Loucy (cell line): Measurements from ENCODE around the gene SLC9A2.
A peak's percentile ranks its signal among the peaks of the same experiment; 100 is the strongest.

ENCODE experiments used
- H2AFZ ChIP-seq: fragments of 200-600 bp; sonication (generic); 2 replicates; pipeline ENCODE4 v1.6.0; 2016; ENCODE audit warnings: antibody characterized with exemption, mild to moderate bottlenecking, low read length, moderate library complexity
- H3F3A ChIP-seq: fragments of 200-600 bp; 2 replicates; pipeline ENCODE4 v1.6.0; 2016; ENCODE audit warnings: antibody characterized with exemption, low read depth, mild to moderate bottlenecking
- H3K27me3 ChIP-seq: fragments of 200-600 bp; sonication (generic); 2 replicates; pipeline ENCODE4 v1.6.1; 2014; ENCODE audit warnings: low read length, mild to moderate bottlenecking; ENCODE audit not compliant: insufficient read depth, poor library complexity, severe bottlenecking
- H3K36me3 ChIP-seq: fragments of 200-600 bp; sonication (generic); 2 replicates; pipeline ENCODE4 v1.6.1; 2016; ENCODE audit warnings: low read length; ENCODE audit not compliant: insufficient read depth
- H3K4me1 ChIP-seq: fragments of 200-600 bp; sonication (generic); 2 replicates; pipeline ENCODE4 v1.5.1; 2014; ENCODE audit warnings: low read length, mild to moderate bottlenecking; ENCODE audit not compliant: insufficient read depth, poor library complexity, severe bottlenecking
- H3K4me2 ChIP-seq: fragments of 200-600 bp; sonication (generic); 2 replicates; pipeline ENCODE4 v1.6.0; 2014; ENCODE audit warnings: antibody characterized with exemption, low read length, low read depth, mild to moderate bottlenecking; ENCODE audit not compliant: poor library complexity, severe bottlenecking
- H3K4me3 ChIP-seq: fragments of 200-600 bp; sonication (generic); 2 replicates; pipeline ENCODE4 v1.5.1; 2014; ENCODE audit warnings: low read length, mild to moderate bottlenecking, mixed read lengths; ENCODE audit not compliant: poor library complexity, severe bottlenecking
- H3K79me2 ChIP-seq: fragments of 200-600 bp; sonication (generic); 2 replicates; pipeline ENCODE4 v1.6.1; 2014; ENCODE audit warnings: low read length; ENCODE audit not compliant: insufficient read depth
- H3K9ac ChIP-seq: fragments of 200-600 bp; sonication (generic); 2 replicates; pipeline ENCODE4 v1.6.0; 2014; ENCODE audit warnings: mild to moderate bottlenecking, low read depth, low read length, moderate library complexity; ENCODE audit not compliant: poor library complexity, severe bottlenecking
- H3K9me2 ChIP-seq: fragments of 200-600 bp; sonication (generic); replicated peaks from 2 replicates; pipeline ENCODE4 v1.6.1; 2016; ENCODE audit warnings: low read depth, low read length, mixed read lengths
- H3K9me3 ChIP-seq: fragments of 200-600 bp; sonication (generic); 2 replicates; pipeline ENCODE4 v1.6.1; 2014; ENCODE audit warnings: mild to moderate bottlenecking, antibody characterized with exemption, low read length, low read depth; ENCODE audit not compliant: insufficient read depth
- H4K20me1 ChIP-seq: fragments of 200-600 bp; sonication (generic); 2 replicates; pipeline ENCODE4 v1.6.0; 2014; ENCODE audit warnings: antibody characterized with exemption, low read length, mild to moderate bottlenecking; ENCODE audit not compliant: insufficient read depth, poor library complexity, severe bottlenecking
- CTCF ChIP-seq: fragments of 200-600 bp; sonication (generic); conservative IDR thresholded peaks from 2 replicates; pipeline ENCODE4 v1.5.1; 2014; ENCODE audit warnings: mild to moderate bottlenecking, antibody characterized with exemption, low read length
- EZH2phosphoT487 ChIP-seq: fragments of 200-600 bp; IDR thresholded peaks from 2 replicates; pipeline ENCODE4 v1.6.1; 2018; ENCODE audit warnings: antibody characterized with exemption, mild to moderate bottlenecking, moderate library complexity, borderline replicate concordance

Gene SLC9A2

GRCh38 chr2:102698369-102699111, 79.2 kb downstream of the SLC9A2 start:
- no peaks in the 10 kb centered on the region for H3K36me3 ChIP-seq
- H3K9me2 ChIP-seq: no peaks in the 10 kb centered on the region
- H3K9ac ChIP-seq: no peak overlapping the region

DNA sequence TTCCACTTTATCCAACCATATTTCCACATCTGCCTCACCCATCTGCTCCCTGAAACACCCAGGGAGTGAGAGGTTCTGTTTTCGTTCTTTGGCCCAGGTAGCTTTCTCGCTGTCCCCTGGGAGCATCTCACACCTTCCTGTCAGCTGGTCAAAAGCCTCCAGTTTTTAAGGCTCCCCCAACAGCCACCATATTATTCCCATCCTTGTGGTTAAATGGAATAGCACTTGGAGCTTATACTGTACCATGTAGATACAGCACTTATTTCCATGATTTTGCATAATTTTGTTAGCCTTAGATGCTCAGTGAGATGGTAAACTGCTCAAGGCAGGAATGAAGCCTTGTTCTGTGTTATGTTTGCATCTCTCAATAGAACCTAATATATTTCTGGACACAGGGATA, 84.0 kb downstream of the SLC9A2 start:
- Histone ChIP-seq H3F3A (no peaks in the 10 kb centered on the region), H3K4me1 (no peaks in the 10 kb centered on the region), H3K4me2 (no peak overlapping the region), H3K4me3 (no peak overlapping the region), H3K79me2 (no peaks in the 10 kb centered on the region), H3K9ac (no peak overlapping the region), H2AFZ (no peak overlapping the region), H3K9me2 (no peaks in the 10 kb centered on the region), H3K27me3 (no peaks in the 10 kb centered on the region), H3K36me3 (no peaks in the 10 kb centered on the region), H4K20me1 (no peaks in the 10 kb centered on the region), H3K9me3 (no peaks in the 10 kb centered on the region)
- TF ChIP-seq CTCF: no peak

More at GRCh38 chr2:102698369-102699111, 79.2 kb downstream of the SLC9A2 start:
- Histone ChIP-seq H3K4me2 (no peak overlapping the region), H4K20me1 (no peaks in the 10 kb centered on the region), H3K9me3 (no peaks in the 10 kb centered on the region), H3K4me3 (no peak overlapping the region), H3K27me3 (no peaks in the 10 kb centered on the region), H2AFZ (no peak overlapping the region), H3F3A (no peaks in the 10 kb centered on the region), H3K79me2 (no peaks in the 10 kb centered on the region), H3K4me1 (no peaks in the 10 kb centered on the region)
- TF ChIP-seq CTCF (no peak), EZH2phosphoT487 (no peak)

GRCh38 chr2:102703748-102704147, 84.4 kb downstream of the SLC9A2 start:
- no peaks in the 10 kb centered on the region for H3K9me2 ChIP-seq
- H3K4me3 ChIP-seq: no peak overlapping the region
- no peaks in the 10 kb centered on the region for H3F3A ChIP-seq
- H3K36me3 ChIP-seq: no peaks in the 10 kb centered on the region
- no peaks in the 10 kb centered on the region for H3K27me3 ChIP-seq
- H3K79me2 ChIP-seq: no peaks in the 10 kb centered on the region
- H4K20me1 ChIP-seq: no peaks in the 10 kb centered on the region
- H3K4me2 ChIP-seq: no peak overlapping the region
- H3K4me1 ChIP-seq: no peaks in the 10 kb centered on the region
- no peak overlapping the region for H3K9ac ChIP-seq
- H3K9me3 ChIP-seq: no peaks in the 10 kb centered on the region
- no peak overlapping the region for H2AFZ ChIP-seq
- TF ChIP-seq EZH2phosphoT487: no peak
- peak; percentile 65 for TF ChIP-seq CTCF
